Measurements from ENCODE around the gene SEC14L5. TPM values are rescaled to one million over a fixed set of nuclear protein-coding genes. Genes with fewer than 3 reads are reported as not detected.

Gene SEC14L5
- total RNA-seq, 1 experiment from 2014 or later = 2.3 TPM

DNA sequence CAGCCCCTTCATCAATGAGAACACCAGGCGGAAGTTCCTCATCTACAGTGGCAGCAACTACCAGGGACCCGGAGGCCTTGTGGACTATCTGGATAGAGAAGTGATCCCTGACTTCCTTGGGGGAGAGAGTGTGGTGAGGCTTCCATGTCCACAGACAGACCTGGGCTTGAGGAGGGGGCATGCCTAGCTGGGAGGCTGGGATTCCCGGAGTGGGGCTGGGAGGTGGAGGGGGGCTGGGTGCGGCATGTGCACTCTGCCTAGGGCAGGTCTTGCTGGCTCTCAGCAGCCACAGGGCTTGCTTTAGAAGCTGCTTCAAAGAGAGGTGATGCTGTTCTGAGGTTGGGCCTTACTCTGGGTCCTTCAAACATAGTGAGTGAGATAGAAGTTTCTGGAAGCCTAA lies 47.8 kb downstream of the SEC14L5 start (continued):
- TF ChIP-seq, protein P1, sequence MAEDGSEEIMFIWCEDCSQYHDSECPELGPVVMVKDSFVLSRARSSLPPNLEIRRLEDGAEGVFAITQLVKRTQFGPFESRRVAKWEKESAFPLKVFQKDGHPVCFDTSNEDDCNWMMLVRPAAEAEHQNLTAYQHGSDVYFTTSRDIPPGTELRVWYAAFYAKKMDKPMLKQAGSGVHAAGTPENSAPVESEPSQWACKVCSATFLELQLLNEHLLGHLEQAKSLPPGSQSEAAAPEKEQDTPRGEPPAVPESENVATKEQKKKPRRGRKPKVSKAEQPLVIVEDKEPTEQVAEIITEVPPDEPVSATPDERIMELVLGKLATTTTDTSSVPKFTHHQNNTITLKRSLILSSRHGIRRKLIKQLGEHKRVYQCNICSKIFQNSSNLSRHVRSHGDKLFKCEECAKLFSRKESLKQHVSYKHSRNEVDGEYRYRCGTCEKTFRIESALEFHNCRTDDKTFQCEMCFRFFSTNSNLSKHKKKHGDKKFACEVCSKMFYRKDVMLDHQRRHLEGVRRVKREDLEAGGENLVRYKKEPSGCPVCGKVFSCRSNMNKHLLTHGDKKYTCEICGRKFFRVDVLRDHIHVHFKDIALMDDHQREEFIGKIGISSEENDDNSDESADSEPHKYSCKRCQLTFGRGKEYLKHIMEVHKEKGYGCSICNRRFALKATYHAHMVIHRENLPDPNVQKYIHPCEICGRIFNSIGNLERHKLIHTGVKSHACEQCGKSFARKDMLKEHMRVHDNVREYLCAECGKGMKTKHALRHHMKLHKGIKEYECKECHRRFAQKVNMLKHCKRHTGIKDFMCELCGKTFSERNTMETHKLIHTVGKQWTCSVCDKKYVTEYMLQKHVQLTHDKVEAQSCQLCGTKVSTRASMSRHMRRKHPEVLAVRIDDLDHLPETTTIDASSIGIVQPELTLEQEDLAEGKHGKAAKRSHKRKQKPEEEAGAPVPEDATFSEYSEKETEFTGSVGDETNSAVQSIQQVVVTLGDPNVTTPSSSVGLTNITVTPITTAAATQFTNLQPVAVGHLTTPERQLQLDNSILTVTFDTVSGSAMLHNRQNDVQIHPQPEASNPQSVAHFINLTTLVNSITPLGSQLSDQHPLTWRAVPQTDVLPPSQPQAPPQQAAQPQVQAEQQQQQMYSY (CRISPR knock-in tag; IDR thresholded peaks at IDR 0.05) = no peak

DNA sequence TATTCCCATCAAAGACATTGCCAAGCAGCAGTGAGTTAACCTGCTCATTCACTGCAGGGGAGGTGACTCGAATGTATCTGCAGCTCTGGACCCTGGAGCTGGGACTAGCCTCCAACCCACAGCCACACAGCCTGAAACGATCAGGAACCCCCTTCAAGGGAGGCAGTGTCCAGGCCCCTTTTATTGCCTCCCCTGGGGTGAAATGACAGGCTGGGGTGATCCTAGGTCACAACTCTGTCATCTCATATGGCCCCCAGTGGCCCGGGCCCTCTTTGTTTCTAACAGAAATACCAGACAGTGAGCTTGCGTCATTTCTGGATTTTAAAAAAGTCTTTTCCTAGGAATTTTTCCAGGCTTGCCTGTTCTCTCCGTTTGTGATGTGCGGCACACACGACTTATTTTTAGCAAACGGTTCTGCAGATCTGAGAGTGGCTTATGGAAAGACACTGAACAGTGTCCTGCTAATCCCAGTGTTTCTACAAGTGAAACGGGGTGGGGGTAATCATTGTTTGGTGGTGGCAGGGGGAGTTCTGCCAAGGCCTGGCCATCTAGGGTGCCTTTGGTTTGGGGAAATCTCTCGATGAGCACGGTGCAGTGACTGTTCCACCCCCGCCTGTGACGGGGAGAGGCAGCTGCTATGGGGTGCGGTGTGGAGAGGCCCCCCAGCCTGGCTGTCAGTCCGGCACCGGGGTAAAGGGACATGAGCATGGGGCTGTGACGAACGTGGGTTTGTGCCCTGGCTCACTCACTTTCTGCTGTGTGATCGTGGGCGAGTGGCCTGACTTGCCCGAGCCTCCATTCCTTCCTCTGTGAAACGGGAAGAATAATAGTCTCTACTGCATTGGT lies 48.4 kb downstream of the SEC14L5 start:
- no peaks in the 10 kb centered on the region for H3K36me3 Mint-ChIP-seq
- no peaks in the 10 kb centered on the region for H3K27me3 Mint-ChIP-seq (ENCODE audit: low read depth)
- ChIA-PET POLR2A (interaction anchor here (0.8 kb wide), 1 partner anchor 36 kb away, joined by 13 read pairs; no protein-coding TSS in a partner anchor), CTCF (interaction anchor here (0.6 to 1.5 kb wide), 3 partner anchors 18 to 50 kb away, joined by 3 to 5 read pairs (median 5); no protein-coding TSS in a partner anchor)
- H3K27ac Mint-ChIP-seq = no peak overlapping the region; the same call in 1 of the 2 replicates
- no peak for ATAC-seq
- H3K4me1 Mint-ChIP-seq = no peaks in the 10 kb centered on the region
- DNase-seq (ENCODE audit: low spot score) = no peak
- no peak overlapping the region for H3K4me3 Mint-ChIP-seq
- no peaks in the 10 kb centered on the region for H3K9me3 Mint-ChIP-seq
- TF ChIP-seq SOX15 (CRISPR knock-in tag; IDR thresholded peaks at IDR 0.05) = no peak
- TF ChIP-seq, protein P2, sequence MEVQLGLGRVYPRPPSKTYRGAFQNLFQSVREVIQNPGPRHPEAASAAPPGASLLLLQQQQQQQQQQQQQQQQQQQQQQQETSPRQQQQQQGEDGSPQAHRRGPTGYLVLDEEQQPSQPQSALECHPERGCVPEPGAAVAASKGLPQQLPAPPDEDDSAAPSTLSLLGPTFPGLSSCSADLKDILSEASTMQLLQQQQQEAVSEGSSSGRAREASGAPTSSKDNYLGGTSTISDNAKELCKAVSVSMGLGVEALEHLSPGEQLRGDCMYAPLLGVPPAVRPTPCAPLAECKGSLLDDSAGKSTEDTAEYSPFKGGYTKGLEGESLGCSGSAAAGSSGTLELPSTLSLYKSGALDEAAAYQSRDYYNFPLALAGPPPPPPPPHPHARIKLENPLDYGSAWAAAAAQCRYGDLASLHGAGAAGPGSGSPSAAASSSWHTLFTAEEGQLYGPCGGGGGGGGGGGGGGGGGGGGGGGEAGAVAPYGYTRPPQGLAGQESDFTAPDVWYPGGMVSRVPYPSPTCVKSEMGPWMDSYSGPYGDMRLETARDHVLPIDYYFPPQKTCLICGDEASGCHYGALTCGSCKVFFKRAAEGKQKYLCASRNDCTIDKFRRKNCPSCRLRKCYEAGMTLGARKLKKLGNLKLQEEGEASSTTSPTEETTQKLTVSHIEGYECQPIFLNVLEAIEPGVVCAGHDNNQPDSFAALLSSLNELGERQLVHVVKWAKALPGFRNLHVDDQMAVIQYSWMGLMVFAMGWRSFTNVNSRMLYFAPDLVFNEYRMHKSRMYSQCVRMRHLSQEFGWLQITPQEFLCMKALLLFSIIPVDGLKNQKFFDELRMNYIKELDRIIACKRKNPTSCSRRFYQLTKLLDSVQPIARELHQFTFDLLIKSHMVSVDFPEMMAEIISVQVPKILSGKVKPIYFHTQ (CRISPR knock-in tag; IDR thresholded peaks at IDR 0.05) = no peak
- TF ChIP-seq OVOL2 (CRISPR knock-in tag; IDR thresholded peaks at IDR 0.05; ENCODE audit: borderline replicate concordance) = no peak
- TF ChIP-seq, protein P3, sequence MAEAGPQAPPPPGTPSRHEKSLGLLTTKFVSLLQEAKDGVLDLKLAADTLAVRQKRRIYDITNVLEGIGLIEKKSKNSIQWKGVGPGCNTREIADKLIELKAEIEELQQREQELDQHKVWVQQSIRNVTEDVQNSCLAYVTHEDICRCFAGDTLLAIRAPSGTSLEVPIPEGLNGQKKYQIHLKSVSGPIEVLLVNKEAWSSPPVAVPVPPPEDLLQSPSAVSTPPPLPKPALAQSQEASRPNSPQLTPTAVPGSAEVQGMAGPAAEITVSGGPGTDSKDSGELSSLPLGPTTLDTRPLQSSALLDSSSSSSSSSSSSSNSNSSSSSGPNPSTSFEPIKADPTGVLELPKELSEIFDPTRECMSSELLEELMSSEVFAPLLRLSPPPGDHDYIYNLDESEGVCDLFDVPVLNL (CRISPR knock-in tag; IDR thresholded peaks at IDR 0.05; ENCODE audit: borderline replicate concordance, low read depth) = no peak
- TF ChIP-seq, protein P1 (CRISPR knock-in tag; IDR thresholded peaks at IDR 0.05) = no peak
- TF ChIP-seq, protein P4, sequence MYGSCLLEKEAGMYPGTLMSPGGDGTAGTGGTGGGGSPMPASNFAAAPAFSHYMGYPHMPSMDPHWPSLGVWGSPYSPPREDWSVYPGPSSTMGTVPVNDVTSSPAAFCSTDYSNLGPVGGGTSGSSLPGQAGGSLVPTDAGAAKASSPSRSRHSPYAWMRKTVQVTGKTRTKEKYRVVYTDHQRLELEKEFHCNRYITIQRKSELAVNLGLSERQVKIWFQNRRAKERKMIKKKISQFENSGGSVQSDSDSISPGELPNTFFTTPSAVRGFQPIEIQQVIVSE (CRISPR knock-in tag; IDR thresholded peaks at IDR 0.05; ENCODE audit: borderline replicate concordance) = no peak
- TF ChIP-seq ELF4 (CRISPR knock-in tag; IDR thresholded peaks at IDR 0.05; ENCODE audit: low read depth) = no peak
- TF ChIP-seq, protein P5, sequence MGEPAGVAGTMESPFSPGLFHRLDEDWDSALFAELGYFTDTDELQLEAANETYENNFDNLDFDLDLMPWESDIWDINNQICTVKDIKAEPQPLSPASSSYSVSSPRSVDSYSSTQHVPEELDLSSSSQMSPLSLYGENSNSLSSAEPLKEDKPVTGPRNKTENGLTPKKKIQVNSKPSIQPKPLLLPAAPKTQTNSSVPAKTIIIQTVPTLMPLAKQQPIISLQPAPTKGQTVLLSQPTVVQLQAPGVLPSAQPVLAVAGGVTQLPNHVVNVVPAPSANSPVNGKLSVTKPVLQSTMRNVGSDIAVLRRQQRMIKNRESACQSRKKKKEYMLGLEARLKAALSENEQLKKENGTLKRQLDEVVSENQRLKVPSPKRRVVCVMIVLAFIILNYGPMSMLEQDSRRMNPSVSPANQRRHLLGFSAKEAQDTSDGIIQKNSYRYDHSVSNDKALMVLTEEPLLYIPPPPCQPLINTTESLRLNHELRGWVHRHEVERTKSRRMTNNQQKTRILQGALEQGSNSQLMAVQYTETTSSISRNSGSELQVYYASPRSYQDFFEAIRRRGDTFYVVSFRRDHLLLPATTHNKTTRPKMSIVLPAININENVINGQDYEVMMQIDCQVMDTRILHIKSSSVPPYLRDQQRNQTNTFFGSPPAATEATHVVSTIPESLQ (CRISPR knock-in tag; IDR thresholded peaks at IDR 0.05) = no peak
- TF ChIP-seq, protein P6, sequence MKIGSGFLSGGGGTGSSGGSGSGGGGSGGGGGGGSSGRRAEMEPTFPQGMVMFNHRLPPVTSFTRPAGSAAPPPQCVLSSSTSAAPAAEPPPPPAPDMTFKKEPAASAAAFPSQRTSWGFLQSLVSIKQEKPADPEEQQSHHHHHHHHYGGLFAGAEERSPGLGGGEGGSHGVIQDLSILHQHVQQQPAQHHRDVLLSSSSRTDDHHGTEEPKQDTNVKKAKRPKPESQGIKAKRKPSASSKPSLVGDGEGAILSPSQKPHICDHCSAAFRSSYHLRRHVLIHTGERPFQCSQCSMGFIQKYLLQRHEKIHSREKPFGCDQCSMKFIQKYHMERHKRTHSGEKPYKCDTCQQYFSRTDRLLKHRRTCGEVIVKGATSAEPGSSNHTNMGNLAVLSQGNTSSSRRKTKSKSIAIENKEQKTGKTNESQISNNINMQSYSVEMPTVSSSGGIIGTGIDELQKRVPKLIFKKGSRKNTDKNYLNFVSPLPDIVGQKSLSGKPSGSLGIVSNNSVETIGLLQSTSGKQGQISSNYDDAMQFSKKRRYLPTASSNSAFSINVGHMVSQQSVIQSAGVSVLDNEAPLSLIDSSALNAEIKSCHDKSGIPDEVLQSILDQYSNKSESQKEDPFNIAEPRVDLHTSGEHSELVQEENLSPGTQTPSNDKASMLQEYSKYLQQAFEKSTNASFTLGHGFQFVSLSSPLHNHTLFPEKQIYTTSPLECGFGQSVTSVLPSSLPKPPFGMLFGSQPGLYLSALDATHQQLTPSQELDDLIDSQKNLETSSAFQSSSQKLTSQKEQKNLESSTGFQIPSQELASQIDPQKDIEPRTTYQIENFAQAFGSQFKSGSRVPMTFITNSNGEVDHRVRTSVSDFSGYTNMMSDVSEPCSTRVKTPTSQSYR (CRISPR knock-in tag; IDR thresholded peaks at IDR 0.05) = no peak
- TF ChIP-seq, protein P7, sequence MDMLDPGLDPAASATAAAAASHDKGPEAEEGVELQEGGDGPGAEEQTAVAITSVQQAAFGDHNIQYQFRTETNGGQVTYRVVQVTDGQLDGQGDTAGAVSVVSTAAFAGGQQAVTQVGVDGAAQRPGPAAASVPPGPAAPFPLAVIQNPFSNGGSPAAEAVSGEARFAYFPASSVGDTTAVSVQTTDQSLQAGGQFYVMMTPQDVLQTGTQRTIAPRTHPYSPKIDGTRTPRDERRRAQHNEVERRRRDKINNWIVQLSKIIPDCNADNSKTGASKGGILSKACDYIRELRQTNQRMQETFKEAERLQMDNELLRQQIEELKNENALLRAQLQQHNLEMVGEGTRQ (CRISPR knock-in tag; IDR thresholded peaks at IDR 0.05) = no peak
- TF ChIP-seq, protein P8, sequence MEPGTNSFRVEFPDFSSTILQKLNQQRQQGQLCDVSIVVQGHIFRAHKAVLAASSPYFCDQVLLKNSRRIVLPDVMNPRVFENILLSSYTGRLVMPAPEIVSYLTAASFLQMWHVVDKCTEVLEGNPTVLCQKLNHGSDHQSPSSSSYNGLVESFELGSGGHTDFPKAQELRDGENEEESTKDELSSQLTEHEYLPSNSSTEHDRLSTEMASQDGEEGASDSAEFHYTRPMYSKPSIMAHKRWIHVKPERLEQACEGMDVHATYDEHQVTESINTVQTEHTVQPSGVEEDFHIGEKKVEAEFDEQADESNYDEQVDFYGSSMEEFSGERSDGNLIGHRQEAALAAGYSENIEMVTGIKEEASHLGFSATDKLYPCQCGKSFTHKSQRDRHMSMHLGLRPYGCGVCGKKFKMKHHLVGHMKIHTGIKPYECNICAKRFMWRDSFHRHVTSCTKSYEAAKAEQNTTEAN (CRISPR knock-in tag; IDR thresholded peaks at IDR 0.05) = no peak
- TF ChIP-seq ZNF219 (CRISPR knock-in tag; IDR thresholded peaks at IDR 0.05; ENCODE audit: borderline replicate concordance) = no peak
